Upper lobe of right lung (tissue), 1 donor: ENCODE data around the gene ZEB2. TPM values are rescaled to one million over a fixed set of nuclear protein-coding genes. Genes with fewer than 3 reads are reported as not detected.

Experiments
- ATAC-seq: fragments of 200-7000 bp; cut with Tn5 transposase; one replicate; pipeline ENCODE4 v1.9.1; 2020; ENCODE audit warnings: mild to moderate bottlenecking, moderate library complexity
- DNase-seq: peaks from one replicate; pipeline ENCODE4 v3.0.0-alpha.2; 2020
- H3K27ac ChIP-seq: fragments of 200-600 bp; one replicate; pipeline ENCODE4 v1.8.0; 2022
- H3K27me3 ChIP-seq: fragments of 200-600 bp; one replicate; pipeline ENCODE4 v1.8.0; 2022; ENCODE audit warnings: mild to moderate bottlenecking
- H3K36me3 ChIP-seq: fragments of 200-600 bp; one replicate; pipeline ENCODE4 v1.8.0; 2022
- H3K4me1 ChIP-seq: fragments of 200-600 bp; one replicate; pipeline ENCODE4 v1.8.0; 2022
- H3K4me3 ChIP-seq: fragments of 200-600 bp; one replicate; pipeline ENCODE4 v1.8.0; 2022; ENCODE audit warnings: mild to moderate bottlenecking
- H3K9me3 ChIP-seq: fragments of 200-600 bp; one replicate; pipeline ENCODE4 v1.8.0; 2022
- intact Hi-C: fragments of 100-400 bp; cut with DNase I; formaldehyde crosslinking; loops from one replicate; pipeline ENCODE4 v1.11.0; 2022
- long read RNA-seq: library from polyadenylated mRNA; unstranded; transcript quantifications from one replicate; pipeline ENCODE4 v2.0.0, GENCODE V29; 2021
- total RNA-seq: library from RNA; stranded (reverse); fragmentation: NEBNext Ultra II Directional; extraction: Animal tissue kit (Norgen Biotek cat#: 25700); gene quantifications from one replicate; pipeline ENCODE4 v1.2.1, GENCODE V29; 2021
- TF ChIP-seq, protein P1 (sequence below): fragments of 200-600 bp; IDR thresholded peaks from one replicate; pipeline ENCODE4 v1.8.0; 2022; ENCODE audit warnings: antibody characterized with exemption
- donor health status: DM: no; HTN: yes; CAD: no; lungs with severe emphysema.

The ZEB2 gene
- 178 TPM for total RNA-seq
- long read RNA-seq, full-length matches to known transcripts, result 26 of 52 reads
- long read RNA-seq, partial matches to known transcripts, result 14 of 52 reads
- long read RNA-seq, other reads (novel, unspliced or antisense), result 12 of 52 reads

DNA sequence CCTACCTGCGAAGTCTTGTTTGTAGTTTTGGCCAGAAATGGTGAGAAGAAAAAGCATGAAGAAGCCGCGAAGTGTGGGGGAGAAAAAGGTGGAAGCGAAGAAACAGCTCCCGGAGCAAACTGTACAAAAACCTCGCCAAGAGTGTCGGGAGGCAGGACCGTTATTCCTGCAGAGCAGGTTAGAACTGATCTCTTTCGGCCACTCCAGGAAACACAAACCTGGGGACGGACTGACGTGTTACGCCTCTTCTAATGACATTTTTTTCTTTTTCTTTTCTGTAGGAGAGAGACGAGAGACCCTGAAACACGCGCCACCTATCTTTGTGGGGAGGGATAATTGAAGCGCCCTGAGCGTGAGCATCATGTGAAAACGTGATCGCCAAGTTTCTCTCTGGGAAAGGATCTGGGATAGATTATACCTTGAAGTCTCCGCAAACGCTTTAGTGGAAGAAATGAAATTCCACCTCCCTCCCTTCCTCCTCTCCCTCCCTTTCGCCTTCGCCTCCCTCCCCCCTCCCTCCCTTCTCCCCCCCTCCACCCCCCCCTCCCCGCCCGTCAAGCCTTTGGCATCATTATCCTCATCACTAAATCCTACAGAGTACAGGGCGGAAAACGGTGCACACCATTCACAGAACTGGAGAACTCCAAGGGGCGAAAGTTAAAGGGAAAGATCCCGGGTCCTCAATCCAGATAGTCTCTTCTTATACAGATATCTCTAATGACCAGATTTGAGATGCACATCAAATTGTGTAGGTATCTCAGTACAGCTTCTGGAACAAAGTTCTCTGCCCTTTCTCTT, at the start of gene ZEB2:
Gene ZEB2 (minus strand): TSS at position 186 of the 798 bp plus-strand sequence. CDS start 2,769 bp downstream, outside the sequence.
- TF ChIP-seq, protein P1, sequence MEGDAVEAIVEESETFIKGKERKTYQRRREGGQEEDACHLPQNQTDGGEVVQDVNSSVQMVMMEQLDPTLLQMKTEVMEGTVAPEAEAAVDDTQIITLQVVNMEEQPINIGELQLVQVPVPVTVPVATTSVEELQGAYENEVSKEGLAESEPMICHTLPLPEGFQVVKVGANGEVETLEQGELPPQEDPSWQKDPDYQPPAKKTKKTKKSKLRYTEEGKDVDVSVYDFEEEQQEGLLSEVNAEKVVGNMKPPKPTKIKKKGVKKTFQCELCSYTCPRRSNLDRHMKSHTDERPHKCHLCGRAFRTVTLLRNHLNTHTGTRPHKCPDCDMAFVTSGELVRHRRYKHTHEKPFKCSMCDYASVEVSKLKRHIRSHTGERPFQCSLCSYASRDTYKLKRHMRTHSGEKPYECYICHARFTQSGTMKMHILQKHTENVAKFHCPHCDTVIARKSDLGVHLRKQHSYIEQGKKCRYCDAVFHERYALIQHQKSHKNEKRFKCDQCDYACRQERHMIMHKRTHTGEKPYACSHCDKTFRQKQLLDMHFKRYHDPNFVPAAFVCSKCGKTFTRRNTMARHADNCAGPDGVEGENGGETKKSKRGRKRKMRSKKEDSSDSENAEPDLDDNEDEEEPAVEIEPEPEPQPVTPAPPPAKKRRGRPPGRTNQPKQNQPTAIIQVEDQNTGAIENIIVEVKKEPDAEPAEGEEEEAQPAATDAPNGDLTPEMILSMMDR, result peak; percentile 58
- H3K4me1 ChIP-seq, result peaks cover 6% of the 10 kb centered on the region
- H3K27me3 ChIP-seq, result no peaks in the 10 kb centered on the region
- H3K9me3 ChIP-seq, result no peaks in the 10 kb centered on the region
- H3K27ac ChIP-seq, result peak within 1 kb of the TSS; percentile 97
- H3K36me3 ChIP-seq, result no peaks in the 10 kb centered on the region
- intact Hi-C loops, result no loop called here
- peak within 1 kb of the TSS; percentile 63 for H3K4me3 ChIP-seq
- DNase-seq, result no peak
- peak; percentile 48 for ATAC-seq

DNA sequence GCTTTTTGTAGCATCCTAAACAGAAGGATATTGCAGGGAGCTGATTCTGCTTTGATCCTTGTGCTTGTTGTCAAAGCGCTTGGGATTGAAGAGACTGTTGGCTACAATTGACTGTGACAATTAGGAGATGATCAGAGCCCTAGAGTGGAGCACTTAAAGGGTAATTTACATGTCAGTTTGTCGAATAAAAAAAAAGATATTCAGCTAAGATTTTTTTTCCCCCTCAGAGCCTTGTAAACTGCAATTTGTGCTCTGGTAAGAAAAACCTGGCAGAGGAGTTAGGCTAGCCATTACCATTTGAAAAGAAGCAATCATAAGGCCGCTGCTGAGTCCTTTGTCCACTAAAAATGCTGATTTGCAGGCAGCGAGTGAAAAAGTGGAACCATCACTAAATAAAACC, 47.8 kb upstream of the ZEB2 start:
- H3K4me3 ChIP-seq, result no peak overlapping the region
- intact Hi-C loops, result no loop called here
- ATAC-seq, result no peak

DNA sequence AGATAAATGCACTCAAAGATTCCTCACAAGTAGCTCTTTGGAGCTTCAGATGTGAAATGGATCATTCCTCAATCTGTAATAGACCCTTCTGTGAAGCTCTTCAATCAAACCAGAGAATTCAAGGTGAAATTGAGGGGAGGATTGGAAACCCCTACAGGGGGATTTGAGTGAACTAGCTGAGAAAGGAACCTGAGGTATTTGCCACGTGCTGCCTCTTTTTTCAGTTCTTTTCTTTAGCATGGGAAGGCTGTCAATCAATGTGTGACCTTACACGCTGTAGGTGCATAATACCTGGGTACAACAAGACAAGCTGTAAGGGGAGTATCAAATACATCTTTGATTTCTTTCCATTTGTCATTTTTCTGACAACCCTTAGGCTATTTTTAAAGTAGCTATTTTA, 46.5 kb upstream of the ZEB2 start:
- Histone ChIP-seq H3K4me1 (no peaks in the 10 kb centered on the region), H3K27ac (no peak overlapping the region), H3K9me3 (no peaks in the 10 kb centered on the region), H3K27me3 (no peaks in the 10 kb centered on the region), H3K4me3 (no peak overlapping the region), H3K36me3 (no peaks in the 10 kb centered on the region)
- DNase-seq (no peak), ATAC-seq (no peak)
- intact Hi-C loops, result no loop called here
- TF ChIP-seq, protein P1, result no peak

More for the DNA sequence above, 47.8 kb upstream of the ZEB2 start:
- Histone ChIP-seq H3K27me3 (no peaks in the 10 kb centered on the region), H3K27ac (no peak overlapping the region), H3K4me1 (no peaks in the 10 kb centered on the region), H3K36me3 (no peaks in the 10 kb centered on the region), H3K9me3 (no peaks in the 10 kb centered on the region)
- no peak for DNase-seq
- TF ChIP-seq, protein P1, result no peak

DNA sequence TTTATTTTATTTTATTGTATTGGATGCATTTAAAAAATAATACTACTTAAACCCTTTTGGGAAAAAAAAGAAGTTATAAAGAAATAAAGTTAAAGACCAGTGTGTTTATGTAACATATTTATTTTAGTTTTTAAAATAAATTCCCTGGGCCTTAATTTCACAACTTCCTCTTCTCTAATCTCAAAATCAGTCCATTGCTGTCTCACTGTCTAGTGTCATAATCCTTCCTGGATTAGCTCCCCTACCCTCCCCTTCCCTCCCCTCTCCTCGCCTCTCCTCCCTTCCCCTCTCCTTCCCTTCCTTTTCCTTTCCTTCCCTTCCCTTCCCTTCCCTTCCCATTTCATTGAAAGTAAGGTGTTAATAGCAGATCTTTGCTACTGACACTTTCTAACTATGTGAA, 40.3 kb upstream of the ZEB2 start:
- ATAC-seq, result no peak
- Histone ChIP-seq H3K4me3 (no peak overlapping the region), H3K27ac (no peak overlapping the region), H3K27me3 (no peaks in the 10 kb centered on the region), H3K4me1 (no peaks in the 10 kb centered on the region), H3K36me3 (no peaks in the 10 kb centered on the region), H3K9me3 (no peaks in the 10 kb centered on the region)
- intact Hi-C loops, result no loop called here
- TF ChIP-seq, protein P1, result no peak
- DNase-seq, result no peak

DNA sequence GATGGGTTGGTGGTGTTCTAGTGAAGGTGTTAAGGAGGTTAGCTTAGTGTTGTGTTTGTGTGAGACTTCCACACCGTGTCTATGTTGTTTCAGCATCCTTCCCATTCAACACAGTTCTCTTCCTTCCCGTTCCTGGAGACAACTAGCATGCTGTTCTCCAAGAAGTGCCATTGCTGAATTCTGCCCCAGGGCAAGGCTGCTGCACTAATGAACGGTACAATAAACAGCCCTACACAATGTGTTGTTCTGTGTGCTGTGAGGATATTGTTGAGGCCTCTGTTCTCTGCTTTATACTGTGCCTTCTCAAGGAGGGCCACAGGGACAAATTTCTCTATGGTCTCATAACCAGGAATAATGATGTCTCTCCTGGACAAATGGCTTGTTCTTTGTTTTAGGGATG, 39.8 kb upstream of the ZEB2 start:
- TF ChIP-seq, protein P1, result no peak
- Histone ChIP-seq H3K4me1 (no peaks in the 10 kb centered on the region), H3K27ac (no peak overlapping the region), H3K4me3 (no peak overlapping the region), H3K36me3 (no peaks in the 10 kb centered on the region), H3K27me3 (no peaks in the 10 kb centered on the region), H3K9me3 (no peaks in the 10 kb centered on the region)
- ATAC-seq (no peak), DNase-seq (no peak)
- intact Hi-C loops, result no loop called here
